NCI-H2227 (cell line): ENCODE measurements around the gene DPP6.
"Not testable (repeated sequence)": the region's sequence is repeated elsewhere in the genome, so short reads cannot be mapped to it uniquely, and the experiment has no call there.

Source experiments
- DNase-seq: peaks from one replicate; lab custom pipeline; 2025; ENCODE audit not compliant: unreplicated experiment; lab: John Stamatoyannopoulos, UW

Gene DPP6

DNA sequence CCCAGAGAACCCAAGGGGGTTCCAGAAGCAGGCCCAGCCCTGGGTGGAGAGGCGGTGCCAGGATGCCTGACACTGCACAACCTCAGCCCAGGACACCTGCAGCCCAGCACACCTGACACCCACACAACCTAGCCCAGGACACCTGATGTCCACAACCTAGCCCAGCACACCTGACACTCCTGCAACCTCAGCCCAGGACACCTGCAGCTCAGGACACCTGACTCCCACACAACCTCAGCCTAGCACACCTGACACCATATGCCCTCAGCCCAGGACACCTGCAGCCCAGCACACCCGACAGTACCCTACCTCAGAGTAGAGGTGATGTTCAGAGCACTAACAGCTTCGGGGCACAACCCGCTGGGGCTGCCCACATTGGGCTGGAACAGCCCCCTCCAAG lies 863.4 kb downstream of the DPP6 start:
- DNase-seq, result no peak

DNA sequence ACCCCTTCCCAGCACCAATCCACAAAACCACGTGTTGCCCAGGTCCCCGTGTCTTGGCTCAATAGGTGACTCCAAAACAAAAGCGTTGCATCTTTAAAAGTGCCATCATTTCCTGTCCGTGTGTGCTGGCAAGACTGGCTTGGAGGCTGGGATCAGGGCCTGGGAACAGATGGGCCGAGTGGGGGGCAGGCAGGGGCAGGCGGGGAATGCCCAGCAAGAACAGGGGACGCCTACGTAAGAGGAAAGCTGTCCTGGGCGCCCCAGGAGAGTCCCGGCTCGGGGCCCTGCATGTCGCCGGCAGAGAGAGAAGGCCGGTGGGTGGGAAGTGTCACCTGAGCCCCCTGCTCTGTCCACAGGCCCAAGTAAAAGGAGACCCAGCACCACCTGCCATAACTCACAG lies 864.2 kb downstream of the DPP6 start:
- no peak for DNase-seq

DNA sequence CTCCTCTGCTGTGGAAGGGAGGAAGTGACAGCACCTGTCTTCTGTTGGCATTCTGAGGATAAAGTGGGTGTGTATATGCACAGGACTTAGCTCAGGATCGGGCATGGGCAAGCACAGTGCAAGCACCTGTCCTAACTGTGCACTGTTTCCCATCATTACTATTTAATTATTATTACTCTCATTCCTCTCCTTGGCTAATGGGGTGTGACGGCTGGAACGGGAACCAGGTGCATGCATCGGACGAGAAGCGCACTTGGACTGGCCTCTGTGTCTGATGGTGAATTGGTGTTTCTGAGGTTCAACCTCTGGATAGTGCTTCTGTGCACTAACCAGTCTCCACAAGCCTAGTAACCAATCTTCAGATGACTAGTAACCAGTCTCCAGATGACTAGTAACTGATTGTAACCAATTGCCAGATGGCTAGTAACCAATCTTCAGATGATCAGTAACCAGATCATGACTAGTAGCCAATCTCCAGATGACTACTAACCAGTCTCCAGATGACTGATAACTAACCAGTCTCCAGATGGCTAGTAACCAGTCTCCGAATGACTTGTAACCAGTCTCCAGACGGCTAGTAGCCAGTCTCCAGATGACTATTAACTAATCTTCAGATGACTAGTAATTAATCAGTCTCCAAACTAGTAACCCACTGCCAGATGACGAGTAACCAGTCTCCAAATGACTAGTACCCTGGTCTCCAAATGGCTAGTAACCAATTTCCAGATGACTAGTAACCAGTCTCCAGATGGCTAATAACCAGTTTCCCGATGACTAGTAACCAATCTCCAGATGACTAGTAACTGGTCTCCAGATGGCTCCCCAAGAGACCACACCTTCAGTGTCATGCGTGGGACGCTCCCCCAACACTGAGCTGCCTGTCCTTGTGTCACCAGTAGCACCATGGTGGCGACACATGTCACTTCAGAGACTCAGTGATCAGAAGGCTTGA lies 864.9 kb downstream of the DPP6 start:
- no peak for DNase-seq

DNA sequence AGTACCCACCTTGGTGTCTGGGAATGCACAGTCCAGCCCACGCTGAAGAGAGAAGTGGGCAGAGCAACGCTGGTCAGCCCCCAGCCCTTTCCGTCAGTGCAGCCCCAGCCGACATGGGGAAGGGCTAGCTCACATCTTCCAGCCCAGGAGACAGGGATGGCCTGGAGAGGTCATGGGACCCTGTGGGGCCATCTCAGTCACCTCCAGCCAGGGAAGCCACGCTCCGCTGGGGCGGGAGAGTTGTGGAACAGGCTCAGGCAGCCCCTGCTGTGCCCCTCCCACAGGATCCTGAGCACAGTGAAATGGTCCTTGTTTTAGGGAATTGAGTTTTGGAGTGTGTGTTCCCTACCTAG lies 865.6 kb downstream of the DPP6 start:
- DNase-seq, result no peak

DNA sequence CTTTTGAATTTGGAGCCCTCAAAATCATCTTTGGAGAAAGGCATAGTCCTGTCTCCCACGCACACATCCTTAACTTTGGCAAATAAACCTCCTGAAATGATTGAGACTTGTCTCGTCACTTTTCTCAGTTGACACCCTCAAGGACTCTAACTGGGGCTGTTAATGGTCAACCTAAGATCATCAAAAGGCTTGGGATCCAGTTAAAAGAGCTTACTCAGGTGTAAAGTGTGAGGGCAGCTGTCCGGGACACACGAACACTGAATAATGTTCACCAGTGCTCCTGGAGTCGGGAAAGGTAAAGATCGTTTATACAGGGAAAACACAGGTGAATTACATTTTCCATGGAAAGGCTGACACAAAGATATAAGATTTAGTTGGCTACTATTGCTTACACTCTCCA lies 866.1 kb downstream of the DPP6 start:
- DNase-seq, result no peak

DNA sequence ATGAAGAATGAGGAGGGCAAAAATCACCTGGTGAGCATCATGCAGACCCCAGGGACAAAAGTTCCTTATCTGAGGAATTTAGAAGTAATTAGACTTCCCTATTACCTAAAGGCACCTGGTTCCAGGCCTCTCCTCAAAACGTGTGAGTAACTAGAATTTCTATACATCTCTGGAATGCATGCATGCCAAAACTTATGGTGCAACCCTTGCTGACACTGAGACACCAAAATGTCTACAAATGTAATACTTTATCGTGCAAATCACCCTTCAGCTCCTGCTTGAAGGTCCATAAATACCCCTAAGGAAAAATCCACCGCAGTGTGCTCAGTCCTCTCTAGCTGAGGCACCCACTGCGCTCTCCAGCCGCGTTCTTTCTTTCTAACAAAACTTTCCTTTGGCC lies 866.5 kb downstream of the DPP6 start:
- DNase-seq, result no peak

DNA sequence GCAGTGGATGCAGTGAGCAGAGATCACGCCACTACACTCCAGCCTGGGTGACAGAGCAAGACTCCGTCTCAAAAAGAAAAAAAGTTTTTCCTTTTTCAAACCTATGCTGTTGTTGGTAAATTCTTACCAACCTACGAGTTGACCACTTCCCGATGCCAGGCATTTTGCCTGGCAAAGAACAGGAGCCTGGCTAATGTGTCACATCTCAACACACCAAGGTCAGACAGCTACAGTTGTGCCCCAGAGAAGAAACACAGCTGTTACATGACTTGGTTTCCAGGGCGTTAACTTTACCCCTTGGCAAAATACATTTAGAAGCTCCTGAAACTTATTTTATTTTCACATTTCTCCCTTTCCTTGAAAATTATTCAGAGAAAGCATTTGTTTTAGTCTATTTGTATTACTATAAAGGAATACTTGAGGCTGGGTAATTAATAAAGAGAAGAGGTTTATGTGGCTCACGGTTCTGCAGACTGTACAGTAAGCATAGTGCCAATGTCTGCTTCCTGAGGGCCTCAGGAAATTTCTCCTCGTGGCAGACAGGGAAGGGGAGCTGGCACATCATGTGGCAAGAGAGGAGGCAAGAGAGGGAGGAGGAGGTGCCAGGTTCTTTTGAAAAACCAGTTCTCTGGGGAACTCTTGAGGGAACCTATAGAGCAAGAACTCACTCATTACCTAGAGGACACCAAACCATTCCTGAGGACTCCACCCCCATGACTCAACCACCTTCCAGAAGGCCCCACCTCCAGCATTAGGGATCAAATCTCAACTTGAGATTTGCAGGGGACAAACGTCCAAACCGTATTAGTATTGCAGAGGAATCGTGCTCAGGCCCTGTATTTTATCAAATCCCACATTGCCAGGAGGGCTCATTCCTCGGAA lies 867.4 kb downstream of the DPP6 start:
- no peak for DNase-seq

DNA sequence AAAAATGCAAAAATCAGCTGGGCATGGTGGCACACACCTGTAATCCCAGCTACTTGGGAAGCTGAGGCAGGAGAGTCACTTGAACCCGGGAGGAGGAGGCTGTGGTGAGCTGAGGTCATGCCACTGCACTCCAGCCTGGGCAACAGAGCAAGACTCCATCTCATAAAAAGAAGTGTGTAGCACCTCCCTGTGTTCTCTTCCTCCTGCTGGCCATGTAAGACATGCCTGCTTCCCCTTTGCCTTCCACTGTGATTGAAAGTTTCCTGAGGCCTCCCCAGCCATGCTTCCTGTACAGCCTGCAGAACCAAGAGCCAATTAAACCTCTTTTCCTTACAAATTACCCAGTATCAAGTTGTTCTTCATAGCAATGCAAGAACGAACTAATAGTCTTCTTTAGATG lies 870.3 kb downstream of the DPP6 start:
- not testable (repeated sequence) for DNase-seq

DNA sequence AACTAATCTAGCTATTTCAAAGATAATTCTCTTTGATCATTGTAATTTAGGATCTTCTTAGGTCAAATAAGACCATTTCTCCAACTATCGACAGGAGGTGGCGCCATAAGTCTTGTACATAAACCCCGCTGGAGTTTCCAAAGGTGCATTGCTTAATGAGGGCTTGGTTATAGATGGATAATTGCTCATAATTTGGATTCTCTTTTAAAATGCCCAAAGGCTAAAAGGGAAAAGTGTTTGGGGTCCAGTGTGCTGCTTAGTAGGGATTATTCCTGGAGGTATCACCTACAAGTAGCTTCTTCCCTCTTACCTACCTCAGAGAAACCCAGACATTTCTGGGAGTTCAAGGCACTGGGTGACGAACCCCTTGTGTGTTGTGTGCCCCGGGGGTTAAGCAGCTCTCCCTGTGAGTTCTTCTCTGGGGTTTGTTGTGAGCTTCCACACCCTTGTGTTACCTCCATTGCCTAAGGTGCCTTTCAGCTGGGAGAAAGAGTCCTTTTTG lies 875.5 kb downstream of the DPP6 start:
- peak; percentile 76 for DNase-seq

DNA sequence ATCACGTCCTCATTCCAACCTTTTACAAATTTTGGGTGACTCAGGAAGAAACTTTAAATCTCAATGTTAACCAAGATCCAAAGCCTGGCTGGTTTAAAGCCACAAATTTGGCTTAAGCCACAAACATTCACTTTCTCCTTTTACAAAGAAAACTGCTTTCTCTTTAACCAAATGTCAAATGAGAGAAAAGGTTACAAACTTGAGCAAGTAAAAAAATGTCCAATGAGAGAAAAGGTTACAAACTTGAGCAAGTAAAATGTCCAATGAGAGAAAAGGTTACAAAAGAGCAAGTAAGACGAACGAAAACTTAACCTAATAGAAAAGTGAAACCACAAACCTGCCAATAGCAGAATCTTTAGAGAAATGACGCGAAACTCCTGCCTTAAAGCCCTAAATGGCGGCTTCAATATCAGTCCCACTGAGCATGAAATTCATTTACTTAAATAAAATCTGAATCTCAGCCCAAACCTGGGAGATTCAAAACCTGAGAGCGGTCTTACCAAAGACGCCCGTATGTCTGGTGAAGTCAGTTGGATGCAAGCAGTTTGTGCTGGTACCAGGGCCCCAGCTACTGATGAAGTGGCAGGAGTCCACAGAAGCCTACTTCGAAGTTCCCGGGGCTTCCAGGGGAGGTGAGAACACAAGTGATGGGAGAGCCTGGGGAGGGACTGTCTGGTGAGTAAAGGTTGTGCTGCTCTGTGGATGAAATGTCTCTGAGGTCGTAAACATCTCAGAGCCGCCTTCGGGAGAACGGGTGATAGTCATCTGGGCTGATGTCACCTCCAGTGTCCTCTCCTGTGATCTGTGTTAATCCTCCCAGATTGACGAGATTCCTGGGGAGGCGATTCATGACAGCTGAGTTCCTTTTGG lies 876.2 kb downstream of the DPP6 start:
- DNase-seq, result peak; percentile 83

DNA sequence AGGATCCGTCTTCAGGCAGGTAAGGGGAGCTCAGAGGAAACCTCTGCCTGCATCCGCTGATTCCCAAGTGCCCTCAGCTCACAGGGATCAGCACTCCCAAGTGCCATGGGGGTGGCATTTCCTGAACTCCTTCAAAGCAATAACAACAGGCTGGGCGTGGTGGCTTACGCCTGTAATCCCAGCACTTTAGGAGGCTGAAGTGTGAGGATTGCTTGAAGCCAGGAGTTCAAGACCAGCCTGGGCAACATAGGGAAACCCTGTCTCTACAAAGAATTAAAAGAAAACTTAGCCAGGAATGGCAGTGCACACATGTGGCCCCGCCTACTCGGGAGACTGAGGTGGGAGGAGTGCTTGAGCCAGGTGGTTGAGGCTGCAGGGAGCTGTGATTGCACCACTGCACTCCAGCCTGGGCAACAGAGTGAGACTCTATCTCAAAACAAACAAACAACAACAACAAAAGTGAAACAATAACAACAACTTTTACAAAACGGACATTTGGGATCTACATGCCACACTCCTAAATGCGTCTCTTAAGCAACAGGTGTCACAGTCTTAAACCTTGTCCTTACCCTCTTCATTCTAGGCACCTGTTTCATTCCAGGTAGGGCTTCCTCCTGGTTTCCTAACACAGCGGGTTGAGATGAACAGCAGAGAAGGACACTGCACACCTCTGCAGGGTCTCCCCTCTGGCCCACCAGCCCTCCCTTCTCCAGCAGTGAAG lies 877.0 kb downstream of the DPP6 start:
- DNase-seq, result no peak

DNA sequence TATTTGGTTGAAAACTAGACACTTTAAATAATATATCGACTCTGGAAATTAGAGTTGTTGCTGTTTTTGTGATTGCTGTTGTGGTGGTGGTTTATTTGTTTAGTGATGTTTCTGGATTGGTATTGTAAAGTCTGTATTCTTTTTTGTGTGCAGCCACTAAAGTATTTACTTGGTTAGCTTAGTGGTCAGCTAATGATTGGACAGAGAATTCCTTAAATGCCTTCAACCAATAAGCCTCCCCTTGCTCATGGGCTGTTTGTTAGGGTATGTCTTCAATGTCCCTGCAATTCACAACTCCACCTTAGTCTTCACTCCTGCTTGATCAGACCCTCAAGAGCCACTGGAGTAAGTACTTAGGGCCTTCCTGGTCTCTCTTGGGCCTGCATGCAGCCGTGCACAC lies 879.7 kb downstream of the DPP6 start:
- DNase-seq, result no peak

DNA sequence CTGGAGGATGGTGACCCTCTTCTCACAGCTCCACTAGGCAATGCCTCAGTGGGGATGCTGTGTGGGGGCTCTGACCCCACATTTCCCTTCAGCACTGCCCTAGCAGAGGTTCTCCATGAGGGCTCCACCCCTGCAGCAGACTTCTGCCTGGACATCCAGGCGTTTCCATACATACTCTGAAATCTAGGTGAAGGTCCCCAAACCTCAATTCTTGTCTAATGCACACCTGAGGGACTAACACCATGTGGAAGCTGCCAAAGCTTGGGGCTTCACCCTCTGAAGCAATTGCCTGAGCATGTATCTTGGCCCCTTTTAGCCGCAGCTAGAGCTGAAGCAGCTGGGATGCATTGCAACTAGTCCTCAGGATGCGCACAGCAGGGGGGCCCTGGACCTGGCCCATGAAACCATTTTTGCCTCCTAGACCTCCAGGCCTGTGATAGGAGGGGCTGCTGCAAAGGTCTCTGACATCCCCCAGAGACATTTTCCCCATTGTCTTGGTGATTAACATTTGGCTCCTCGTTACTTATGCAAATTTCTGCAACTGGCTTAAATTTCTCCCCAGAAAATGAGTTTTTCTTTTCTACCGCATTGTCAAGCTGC lies 882.3 kb downstream of the DPP6 start:
- DNase-seq, result not testable (repeated sequence)

DNA sequence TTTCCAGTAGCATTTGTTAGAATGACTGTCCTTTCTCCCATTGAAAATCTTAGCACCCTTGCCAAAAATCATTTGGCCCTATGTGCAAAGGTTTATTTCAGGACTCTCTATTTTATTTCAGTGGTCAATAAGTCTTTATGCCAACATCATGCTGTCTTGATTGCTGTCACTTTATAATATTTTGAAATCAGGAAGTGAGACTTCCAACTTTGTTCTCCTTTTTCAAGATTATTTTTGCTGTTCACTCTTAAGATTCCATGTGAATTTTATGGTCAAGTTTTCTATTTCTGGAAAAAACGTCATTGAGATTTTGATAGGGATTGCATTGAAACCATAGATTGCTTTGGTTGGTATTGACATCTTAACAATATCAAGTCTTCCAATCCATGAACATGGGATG lies 885.6 kb downstream of the DPP6 start:
- DNase-seq, result no peak

DNA sequence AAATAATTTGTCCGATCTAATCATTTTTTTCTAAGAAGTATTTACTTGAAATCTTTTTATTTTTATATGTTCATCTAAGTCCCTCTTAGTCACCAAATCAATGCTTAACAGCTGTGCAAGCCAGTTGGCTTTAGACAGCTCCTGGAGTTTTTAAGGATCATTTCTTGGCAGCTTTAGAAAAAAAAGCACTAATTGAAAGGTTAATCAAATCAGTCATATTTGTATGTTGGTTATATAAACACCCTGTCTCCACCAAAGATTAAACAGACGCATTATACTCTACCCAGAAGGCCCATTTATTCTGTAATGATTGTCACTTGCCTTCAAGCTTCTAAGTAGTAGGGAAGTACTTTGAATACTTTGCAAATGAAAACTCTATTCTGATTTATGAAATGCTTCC lies 890.5 kb downstream of the DPP6 start:
- DNase-seq, result no peak
